Kidney (tissue), 14 donors: Measurements from ENCODE around the gene NPC2. TPM values are rescaled to one million over a fixed set of nuclear protein-coding genes. Genes with fewer than 3 reads are reported as not detected.

Experiments used
- DNase-seq, 5 donors: peaks; one replicate each; pipeline ENCODE4 v3.0.0-alpha.2; 2013 to 2020
- FAIRE-seq: peaks from 2 replicates; lab custom pipeline; 2012; peaks lifted over from hg19 to GRCh38; lab: Jason Lieb, UNC
- H3K27ac ChIP-seq, 2 donors: one replicate each; pipeline ENCODE4 v1.7.0; 2013; ENCODE audit warnings: low read depth in 2 of 2, low read length in 2 of 2, inconsistent platforms in 1 of 2
- H3K27me3 ChIP-seq: one replicate; pipeline ENCODE4 v1.7.1; 2013; ENCODE audit warnings: low read length, inconsistent platforms; ENCODE audit not compliant: control insufficient read depth, insufficient read depth
- H3K36me3 ChIP-seq, 3 donors: one replicate each; pipeline versions ENCODE4 v1.7.0 to v1.7.1; 2013; ENCODE audit warnings: low read length in 3 of 3, control low read depth in 1 of 3, inconsistent platforms in 1 of 3; ENCODE audit not compliant: insufficient read depth in 3 of 3, control insufficient read depth in 2 of 3
- H3K4me1 ChIP-seq, 3 donors: one replicate each; pipeline versions ENCODE4 v1.7.0 to v1.7.1; 2013; ENCODE audit warnings: low read length in 3 of 3, inconsistent platforms in 1 of 3, low read depth in 1 of 3; ENCODE audit not compliant: control insufficient read depth in 2 of 3, insufficient read depth in 2 of 3
- H3K4me3 ChIP-seq, 3 donors: one replicate each; pipeline versions ENCODE4 v1.7.0 to v1.8.1; 2013; ENCODE audit warnings: low read length in 3 of 3, control low read depth in 1 of 3, inconsistent platforms in 1 of 3
- H3K9ac ChIP-seq, 3 donors: one replicate each; pipeline versions ENCODE4 v1.7.0 to v1.7.1; 2013; ENCODE audit warnings: low read length in 3 of 3, control low read depth in 1 of 3, inconsistent platforms in 1 of 3
- H3K9me3 ChIP-seq, 3 donors: one replicate each; pipeline versions ENCODE4 v1.7.0 to v1.7.1; 2013; ENCODE audit warnings: low read length in 3 of 3, control low read depth in 1 of 3, inconsistent platforms in 1 of 3; ENCODE audit not compliant: control insufficient read depth in 2 of 3, insufficient read depth in 1 of 3
- CTCF ChIP-seq: IDR thresholded peaks from 3 replicates; pipeline ENCODE4 v1.5.1; 2012; ENCODE audit warnings: mild to moderate bottlenecking, moderate library complexity, borderline replicate concordance; ENCODE audit not compliant: insufficient read depth; ENCODE audit errors: extremely low read depth
- intact Hi-C: fragments of 100-400 bp; cut with DNase I; formaldehyde crosslinking; loops from one replicate; pipeline ENCODE4 v1.11.1; 2022
- polyA plus RNA-seq: library from polyadenylated mRNA; stranded (reverse); fragments of 350-450 nt; fragmentation: Illumina TruSeq; extraction: RNeasy Lipid Tissue Mini Kit (QIAGEN cat#74804); gene quantifications from one replicate; pipeline ENCODE4 v1.2.3, GENCODE V29; 2014; ENCODE audit warnings: low read depth, low replicate concordance; ENCODE audit not compliant: insufficient read depth
- total RNA-seq: library from RNA; stranded (reverse); fragmentation: NEBNext Ultra II Directional; extraction: Animal tissue kit (Norgen Biotek cat#: 25700); gene quantifications from one replicate; pipeline ENCODE4 v1.2.1, GENCODE V29; 2021
- donor health status: control.
- donor health status: control.
- donor health status: control.
- donor health status: control.
- donor health status: control.
- donor health status: DM: yes; HTN: yes; CAD: no.
- donor health status: Normal renal cell carcinoma (clear cell type).

Gene NPC2
- total and polyA plus RNA-seq, 2 donors from 2014 or later = 217 to 435 TPM

GRCh38 chr14:74472601-74473000 is 20.5 kb downstream of the NPC2 start:
- intact Hi-C loops = loop anchor here (10.0 kb wide), 1 partner anchor 108 kb away; no protein-coding TSS in a partner anchor
- no peak overlapping the region for H3K9ac ChIP-seq
- no peaks in the 10 kb centered on the region for H3K9me3 ChIP-seq
- peaks cover 0 to 18% (median 4%) of the 10 kb centered on the region in 3 donors for H3K36me3 ChIP-seq
- H3K27ac ChIP-seq = no peak overlapping the region
- H3K4me1 ChIP-seq = no peaks in the 10 kb centered on the region
- H3K4me3 ChIP-seq = no peak overlapping the region
- FAIRE-seq = no peak
- TF ChIP-seq CTCF = no peak
- no peaks in the 10 kb centered on the region for H3K27me3 ChIP-seq
- no peak for DNase-seq

GRCh38 chr14:74469548-74470518 is 23.3 kb downstream of the NPC2 start:
- Histone ChIP-seq H3K36me3 (peaks cover 0 to 13% (median 4%) of the 10 kb centered on the region in 3 donors), H3K9me3 (no peaks in the 10 kb centered on the region), H3K9ac (no peak overlapping the region), H3K4me3 (no peak overlapping the region), H3K27me3 (no peaks in the 10 kb centered on the region), H3K27ac (no peak overlapping the region), H3K4me1 (no peaks in the 10 kb centered on the region)
- TF ChIP-seq CTCF = no peak
- FAIRE-seq = no peak
- DNase-seq = peak in 1 of 5 donors; percentile 29
- intact Hi-C loops = loop anchor here (10.0 kb wide), 1 partner anchor 105 kb away; no protein-coding TSS in a partner anchor

DNA sequence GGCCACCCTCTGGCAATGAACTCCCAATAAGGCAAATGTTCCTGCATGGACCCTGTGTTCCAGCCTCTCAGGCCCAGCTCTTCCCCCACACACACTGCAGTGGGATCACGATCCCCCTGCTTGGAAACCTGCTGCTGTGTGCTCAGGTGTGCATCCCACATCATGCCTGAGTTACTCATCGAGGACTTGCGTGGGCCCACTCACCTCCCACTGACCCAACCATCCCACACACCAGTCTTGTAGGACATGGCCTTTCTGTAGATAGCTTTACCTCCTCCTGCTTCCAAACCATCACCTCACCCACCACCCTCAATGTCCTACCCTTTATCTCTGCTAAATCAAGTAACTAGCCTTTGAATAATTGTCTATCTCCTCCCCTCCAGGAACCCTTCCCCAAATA is 24.6 kb downstream of the NPC2 start:
- no peak overlapping the region for H3K27ac ChIP-seq

More for the DNA sequence above, 24.6 kb downstream of the NPC2 start:
- H3K36me3 ChIP-seq = peaks cover 0 to 5% (median 0%) of the 10 kb centered on the region in 3 donors
- no peaks in the 10 kb centered on the region for H3K4me1 ChIP-seq
- no peaks in the 10 kb centered on the region for H3K9me3 ChIP-seq
- H3K27me3 ChIP-seq = no peaks in the 10 kb centered on the region
- intact Hi-C loops = no loop called here
- FAIRE-seq (no peak), DNase-seq (peak in 1 of 5 donors; percentile 44)
- no peak overlapping the region for H3K9ac ChIP-seq
- no peak overlapping the region for H3K4me3 ChIP-seq
- no peak for TF ChIP-seq CTCF
